ENCODE data around the gene RDH11.

Gene RDH11

GRCh38 chr14:67653651-67654280 is 41.8 kb downstream of the RDH11 start:
- H3K27me3 ChIP-seq (replicated peaks; ENCODE audit: control insufficient read depth, insufficient read depth, low read length, poor library complexity, severe bottlenecking), result no peaks in the 10 kb centered on the region
- no peak overlapping the region for H3K27ac ChIP-seq (ENCODE audit: insufficient read depth, low read length, poor library complexity, severe bottlenecking)
- H3K9me3 ChIP-seq (ENCODE audit: control insufficient read depth, low read length), result no peaks in the 10 kb centered on the region
- H3K36me3 ChIP-seq (ENCODE audit: control insufficient read depth, insufficient read depth, low read length), result peaks cover 69% of the 10 kb centered on the region
- no peak for DNase-seq
- no peaks in the 10 kb centered on the region for H3K4me1 ChIP-seq (ENCODE audit: control insufficient read depth, insufficient read depth, low read length, poor library complexity, severe bottlenecking)
- H3K4me3 ChIP-seq (ENCODE audit: insufficient read depth, low read depth, low read length, poor library complexity, severe bottlenecking), result no peak overlapping the region

GRCh38 chr14:67652189-67652588 is 43.4 kb downstream of the RDH11 start:
- Histone ChIP-seq H3K27ac (ENCODE audit: insufficient read depth, low read length, poor library complexity, severe bottlenecking) (no peak overlapping the region), H3K4me3 (ENCODE audit: insufficient read depth, low read depth, low read length, poor library complexity, severe bottlenecking) (no peak overlapping the region), H3K9me3 (ENCODE audit: control insufficient read depth, low read length) (no peaks in the 10 kb centered on the region), H3K27me3 (replicated peaks; ENCODE audit: control insufficient read depth, insufficient read depth, low read length, poor library complexity, severe bottlenecking) (no peaks in the 10 kb centered on the region), H3K4me1 (ENCODE audit: control insufficient read depth, insufficient read depth, low read length, poor library complexity, severe bottlenecking) (no peaks in the 10 kb centered on the region), H3K36me3 (ENCODE audit: control insufficient read depth, insufficient read depth, low read length) (peaks cover 71% of the 10 kb centered on the region)
- DNase-seq, result no peak

DNA sequence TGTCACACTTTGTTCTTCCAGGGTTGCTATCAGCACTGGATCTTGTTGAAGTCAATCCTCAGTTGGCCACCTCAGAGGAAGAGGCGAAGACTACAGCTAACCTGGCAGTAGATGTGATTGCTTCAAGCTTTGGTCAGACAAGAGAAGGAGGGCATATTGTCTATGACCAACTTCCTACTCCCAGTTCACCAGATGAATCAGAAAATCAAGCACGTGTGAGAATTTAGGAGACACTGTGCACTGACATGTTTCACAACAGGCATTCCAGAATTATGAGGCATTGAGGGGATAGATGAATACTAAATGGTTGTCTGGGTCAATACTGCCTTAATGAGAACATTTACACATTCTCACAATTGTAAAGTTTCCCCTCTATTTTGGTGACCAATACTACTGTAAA is 44.9 kb downstream of the RDH11 start:
- no peak for DNase-seq
- Histone ChIP-seq H3K27me3 (replicated peaks; ENCODE audit: control insufficient read depth, insufficient read depth, low read length, poor library complexity, severe bottlenecking) (no peaks in the 10 kb centered on the region), H3K9me3 (ENCODE audit: control insufficient read depth, low read length) (no peaks in the 10 kb centered on the region), H3K4me3 (ENCODE audit: insufficient read depth, low read depth, low read length, poor library complexity, severe bottlenecking) (no peak overlapping the region), H3K27ac (ENCODE audit: insufficient read depth, low read length, poor library complexity, severe bottlenecking) (no peak overlapping the region), H3K36me3 (ENCODE audit: control insufficient read depth, insufficient read depth, low read length) (peaks cover 58% of the 10 kb centered on the region), H3K4me1 (ENCODE audit: control insufficient read depth, insufficient read depth, low read length, poor library complexity, severe bottlenecking) (no peaks in the 10 kb centered on the region)

DNA sequence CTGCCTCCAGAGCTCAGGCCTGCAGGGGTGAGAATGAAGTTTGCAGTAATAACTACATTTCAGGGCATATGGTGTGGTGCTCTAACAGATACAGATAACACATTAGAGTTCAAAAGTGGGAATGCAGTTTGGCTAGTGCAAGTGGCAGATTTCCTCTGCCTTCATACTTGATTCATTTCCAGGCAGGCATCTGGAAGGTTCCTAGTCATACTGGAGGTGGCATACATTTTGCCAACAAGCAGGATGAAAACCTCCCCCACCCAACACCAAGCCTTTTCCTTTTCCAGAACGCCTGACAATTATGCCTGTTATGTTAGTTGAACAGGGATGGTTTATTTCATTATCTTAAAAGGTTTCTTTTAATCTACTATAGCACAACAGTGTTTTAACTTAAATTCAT is 45.4 kb downstream of the RDH11 start:
- Histone ChIP-seq H3K27me3 (replicated peaks; ENCODE audit: control insufficient read depth, insufficient read depth, low read length, poor library complexity, severe bottlenecking) (no peaks in the 10 kb centered on the region), H3K4me1 (ENCODE audit: control insufficient read depth, insufficient read depth, low read length, poor library complexity, severe bottlenecking) (no peaks in the 10 kb centered on the region), H3K36me3 (ENCODE audit: control insufficient read depth, insufficient read depth, low read length) (peaks cover 53% of the 10 kb centered on the region), H3K27ac (ENCODE audit: insufficient read depth, low read length, poor library complexity, severe bottlenecking) (no peak overlapping the region), H3K9me3 (ENCODE audit: control insufficient read depth, low read length) (no peaks in the 10 kb centered on the region), H3K4me3 (ENCODE audit: insufficient read depth, low read depth, low read length, poor library complexity, severe bottlenecking) (no peak overlapping the region)
- DNase-seq, result no peak

- Histone ChIP-seq H3K27me3 (replicated peaks; ENCODE audit: control insufficient read depth, insufficient read depth, low read length, poor library complexity, severe bottlenecking) (no peaks in the 10 kb centered on the region), H3K27ac (ENCODE audit: insufficient read depth, low read length, poor library complexity, severe bottlenecking) (no peak overlapping the region), H3K4me1 (ENCODE audit: control insufficient read depth, insufficient read depth, low read length, poor library complexity, severe bottlenecking) (no peaks in the 10 kb centered on the region), H3K4me3 (ENCODE audit: insufficient read depth, low read depth, low read length, poor library complexity, severe bottlenecking) (no peak overlapping the region), H3K36me3 (ENCODE audit: control insufficient read depth, insufficient read depth, low read length) (peaks cover 22% of the 10 kb centered on the region), H3K9me3 (ENCODE audit: control insufficient read depth, low read length) (no peaks in the 10 kb centered on the region)
- DNase-seq, result no peak
Measured at GRCh38 chr14:67646131-67646530, 49.4 kb downstream of the RDH11 start.

DNA sequence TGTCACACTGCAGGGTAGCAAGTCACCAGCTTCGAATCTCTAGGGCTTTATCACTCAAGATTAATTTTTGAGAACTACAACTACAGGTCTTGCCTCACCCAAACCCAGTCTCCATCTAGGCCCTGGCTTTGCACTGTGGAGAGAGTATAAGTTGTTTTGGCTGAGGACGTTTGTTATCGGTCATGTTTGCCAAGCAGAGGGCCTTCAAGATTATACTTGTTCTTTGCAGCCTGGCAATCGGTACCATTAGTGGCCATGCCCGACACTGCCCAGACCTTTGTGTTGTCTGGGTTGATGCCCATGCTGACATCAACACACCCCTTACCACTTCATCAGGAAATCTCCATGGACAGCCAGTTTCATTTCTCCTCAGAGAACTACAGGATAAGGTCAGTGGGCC is 50.1 kb downstream of the RDH11 start:
- H3K9me3 ChIP-seq (ENCODE audit: control insufficient read depth, low read length), result no peaks in the 10 kb centered on the region
- H3K4me1 ChIP-seq (ENCODE audit: control insufficient read depth, insufficient read depth, low read length, poor library complexity, severe bottlenecking), result no peaks in the 10 kb centered on the region
- H3K27ac ChIP-seq (ENCODE audit: insufficient read depth, low read length, poor library complexity, severe bottlenecking), result no peak overlapping the region
- no peaks in the 10 kb centered on the region for H3K27me3 ChIP-seq (replicated peaks; ENCODE audit: control insufficient read depth, insufficient read depth, low read length, poor library complexity, severe bottlenecking)
- H3K36me3 ChIP-seq (ENCODE audit: control insufficient read depth, insufficient read depth, low read length), result peaks cover 15% of the 10 kb centered on the region
- H3K4me3 ChIP-seq (ENCODE audit: insufficient read depth, low read depth, low read length, poor library complexity, severe bottlenecking), result no peak overlapping the region
- no peak for DNase-seq

- H3K4me3 ChIP-seq (ENCODE audit: insufficient read depth, low read depth, low read length, poor library complexity, severe bottlenecking), result no peak overlapping the region
- H3K4me1 ChIP-seq (ENCODE audit: control insufficient read depth, insufficient read depth, low read length, poor library complexity, severe bottlenecking), result no peaks in the 10 kb centered on the region
- no peaks in the 10 kb centered on the region for H3K9me3 ChIP-seq (ENCODE audit: control insufficient read depth, low read length)
- H3K27ac ChIP-seq (ENCODE audit: insufficient read depth, low read length, poor library complexity, severe bottlenecking), result no peak overlapping the region
- H3K27me3 ChIP-seq (replicated peaks; ENCODE audit: control insufficient read depth, insufficient read depth, low read length, poor library complexity, severe bottlenecking), result no peaks in the 10 kb centered on the region
- peaks cover 7% of the 10 kb centered on the region for H3K36me3 ChIP-seq (ENCODE audit: control insufficient read depth, insufficient read depth, low read length)
- no peak for DNase-seq
Measured at GRCh38 chr14:67644428-67644827, 51.1 kb downstream of the RDH11 start.

- Histone ChIP-seq H3K9me3 (ENCODE audit: control insufficient read depth, low read length) (no peaks in the 10 kb centered on the region), H3K27me3 (replicated peaks; ENCODE audit: control insufficient read depth, insufficient read depth, low read length, poor library complexity, severe bottlenecking) (no peaks in the 10 kb centered on the region), H3K4me1 (ENCODE audit: control insufficient read depth, insufficient read depth, low read length, poor library complexity, severe bottlenecking) (no peaks in the 10 kb centered on the region), H3K4me3 (ENCODE audit: insufficient read depth, low read depth, low read length, poor library complexity, severe bottlenecking) (no peak overlapping the region), H3K36me3 (ENCODE audit: control insufficient read depth, insufficient read depth, low read length) (peaks cover 2% of the 10 kb centered on the region), H3K27ac (ENCODE audit: insufficient read depth, low read length, poor library complexity, severe bottlenecking) (no peak overlapping the region)
- no peak for DNase-seq
Measured at GRCh38 chr14:67643713-67644112, 51.9 kb downstream of the RDH11 start.

DNA sequence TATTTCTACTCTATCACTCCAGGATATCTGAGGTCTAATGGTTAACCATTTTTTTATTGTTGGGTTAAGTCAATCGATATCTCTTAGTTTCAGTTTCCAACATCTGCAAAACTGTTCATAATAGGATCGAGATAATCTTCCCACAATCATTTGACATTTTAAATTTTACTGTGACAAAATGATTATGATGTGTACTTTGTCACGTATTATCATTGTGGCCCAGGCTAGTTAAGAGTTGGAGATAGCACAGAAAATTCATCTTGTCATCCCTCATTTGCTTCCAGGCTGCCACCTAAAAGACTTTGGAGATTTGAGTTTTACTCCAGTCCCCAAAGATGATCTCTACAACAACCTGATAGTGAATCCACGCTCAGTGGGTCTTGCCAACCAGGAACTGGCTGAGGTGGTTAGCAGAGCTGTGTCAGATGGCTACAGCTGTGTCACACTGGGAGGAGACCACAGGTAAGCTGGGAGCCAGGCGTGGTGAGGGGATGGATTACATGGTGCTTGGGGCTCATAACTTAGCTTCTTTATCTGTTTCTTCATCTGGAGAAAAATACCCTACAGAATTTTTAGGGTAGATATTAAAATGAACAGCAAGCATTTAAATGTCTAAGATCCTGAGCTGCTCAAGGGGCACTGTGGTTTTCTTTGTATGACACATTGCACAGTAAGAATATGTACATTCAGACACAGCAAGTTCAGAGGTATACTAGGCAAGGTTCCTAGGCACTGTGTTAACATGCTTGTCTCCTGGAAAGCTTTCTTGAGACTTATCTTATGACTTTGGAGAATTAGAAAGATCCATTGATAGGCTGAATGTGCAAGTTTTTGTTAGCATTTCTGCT is 53.4 kb downstream of the RDH11 start:
- Histone ChIP-seq H3K27me3 (replicated peaks; ENCODE audit: control insufficient read depth, insufficient read depth, low read length, poor library complexity, severe bottlenecking) (no peaks in the 10 kb centered on the region), H3K4me1 (ENCODE audit: control insufficient read depth, insufficient read depth, low read length, poor library complexity, severe bottlenecking) (no peaks in the 10 kb centered on the region), H3K4me3 (ENCODE audit: insufficient read depth, low read depth, low read length, poor library complexity, severe bottlenecking) (no peak overlapping the region), H3K9me3 (ENCODE audit: control insufficient read depth, low read length) (no peaks in the 10 kb centered on the region), H3K27ac (ENCODE audit: insufficient read depth, low read length, poor library complexity, severe bottlenecking) (no peak overlapping the region), H3K36me3 (ENCODE audit: control insufficient read depth, insufficient read depth, low read length) (no peaks in the 10 kb centered on the region)
- DNase-seq, result no peak

DNA sequence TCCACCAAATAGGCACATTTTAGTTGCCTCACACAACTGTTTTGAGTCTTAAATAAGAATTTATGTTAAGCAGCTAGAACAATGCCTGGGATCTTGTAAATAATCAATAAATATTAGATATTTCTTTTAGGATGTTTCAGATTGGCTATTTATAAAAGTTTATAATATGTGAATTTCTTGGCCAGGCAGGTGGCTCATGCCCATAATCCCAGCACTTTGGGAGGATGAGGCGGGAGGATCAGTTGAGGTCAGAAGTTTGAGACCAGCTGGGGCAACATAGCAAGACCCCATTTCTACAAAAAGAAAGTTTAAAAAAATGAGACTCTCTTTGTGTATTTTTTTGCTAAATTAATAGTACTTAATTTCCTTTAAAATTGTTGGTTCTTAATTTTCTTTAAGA is 54.1 kb downstream of the RDH11 start:
- Histone ChIP-seq H3K27ac (ENCODE audit: insufficient read depth, low read length, poor library complexity, severe bottlenecking) (no peak overlapping the region), H3K9me3 (ENCODE audit: control insufficient read depth, low read length) (no peaks in the 10 kb centered on the region), H3K4me1 (ENCODE audit: control insufficient read depth, insufficient read depth, low read length, poor library complexity, severe bottlenecking) (no peaks in the 10 kb centered on the region), H3K4me3 (ENCODE audit: insufficient read depth, low read depth, low read length, poor library complexity, severe bottlenecking) (no peak overlapping the region), H3K36me3 (ENCODE audit: control insufficient read depth, insufficient read depth, low read length) (no peaks in the 10 kb centered on the region), H3K27me3 (replicated peaks; ENCODE audit: control insufficient read depth, insufficient read depth, low read length, poor library complexity, severe bottlenecking) (no peaks in the 10 kb centered on the region)
- no peak for DNase-seq
